SK-N-SH treated with all-trans-retinoic acid at 6 μM for 48 hours (cell line): Measurements from ENCODE around the gene SLC26A2.

ENCODE experiments used
- ATAC-seq: fragments of 200-7000 bp; cut with Tn5 transposase; 3 replicates; pipeline ENCODE4 v1.9.1; 2020; ENCODE audit warnings: mild to moderate bottlenecking, moderate library complexity
- ARNTL ChIP-seq: fragments of 450-650 bp; formaldehyde crosslinking; IDR thresholded peaks from 2 replicates; pipeline ENCODE4 v1.5.0; 2020; ENCODE audit warnings: low read depth, mild to moderate bottlenecking, moderate library complexity, borderline replicate concordance
- BACH2 ChIP-seq: fragments of 250-450 bp; sonication (Bioruptor Pico); IDR thresholded peaks from 2 replicates; pipeline ENCODE4 v1.9.0; 2021; ENCODE audit warnings: mild to moderate bottlenecking, borderline replicate concordance
- CREB5 ChIP-seq: fragments of 250-450 bp; sonication (Bioruptor Pico); IDR thresholded peaks from 2 replicates; pipeline ENCODE4 v1.5.1; 2020; ENCODE audit warnings: low read depth, mild to moderate bottlenecking, moderate library complexity
- CSDC2 ChIP-seq: fragments of 250-450 bp; sonication (Bioruptor Pico); IDR thresholded peaks from 2 replicates; pipeline ENCODE4 v1.5.0; 2020; ENCODE audit warnings: mild to moderate bottlenecking, moderate library complexity
- CSRNP3 ChIP-seq: fragments of 250-450 bp; sonication (Bioruptor Pico); IDR thresholded peaks from 2 replicates; pipeline ENCODE4 v1.5.1; 2021; ENCODE audit warnings: mild to moderate bottlenecking, moderate library complexity
- ESRRG ChIP-seq: fragments of 250-450 bp; sonication (Bioruptor Pico); IDR thresholded peaks from 2 replicates; pipeline ENCODE4 v1.6.1; 2021; ENCODE audit warnings: mild to moderate bottlenecking
- GLIS3 ChIP-seq: fragments of 250-450 bp; sonication (Bioruptor Pico); IDR thresholded peaks from 2 replicates; pipeline ENCODE4 v1.5.0; 2020; ENCODE audit warnings: mild to moderate bottlenecking, moderate library complexity
- ISL1 ChIP-seq: fragments of 250-450 bp; sonication (Bioruptor Pico); IDR thresholded peaks from 2 replicates; pipeline ENCODE4 v2.1.2; 2022; ENCODE audit warnings: mild to moderate bottlenecking, moderate library complexity
- OSR1 ChIP-seq: fragments of 250-450 bp; sonication (Bioruptor Pico); IDR thresholded peaks from 2 replicates; pipeline ENCODE4 v1.8.0; 2022; ENCODE audit warnings: moderate library complexity, mild to moderate bottlenecking, inconsistent platforms
- POU6F1 ChIP-seq: fragments of 250-450 bp; sonication (Bioruptor Pico); IDR thresholded peaks from 2 replicates; pipeline ENCODE4 v1.8.0; 2021; ENCODE audit warnings: low read depth, mild to moderate bottlenecking, moderate library complexity, borderline replicate concordance
- PPARA ChIP-seq: fragments of 250-450 bp; sonication (Bioruptor Pico); IDR thresholded peaks from 2 replicates; pipeline ENCODE4 v1.5.0; 2020; ENCODE audit warnings: mild to moderate bottlenecking, borderline replicate concordance
- RARB ChIP-seq: fragments of 250-450 bp; sonication (Bioruptor Pico); IDR thresholded peaks from 2 replicates; pipeline ENCODE4 v1.8.0; 2021; ENCODE audit warnings: mild to moderate bottlenecking, moderate library complexity
- SNAI2 ChIP-seq: fragments of 250-450 bp; sonication (Bioruptor Pico); IDR thresholded peaks from 2 replicates; pipeline ENCODE4 v1.5.0; 2020; ENCODE audit warnings: mild to moderate bottlenecking, moderate library complexity
- TCF4 ChIP-seq: fragments of 250-450 bp; sonication (Bioruptor Pico); IDR thresholded peaks from 2 replicates; pipeline ENCODE4 v1.8.0; 2021; ENCODE audit warnings: mild to moderate bottlenecking, moderate library complexity, borderline replicate concordance
- TOX ChIP-seq: fragments of 250-450 bp; sonication (Bioruptor Pico); IDR thresholded peaks from 2 replicates; pipeline ENCODE4 v1.8.0; 2021; ENCODE audit warnings: mild to moderate bottlenecking, moderate library complexity, borderline replicate concordance
- TSHZ2 ChIP-seq: fragments of 250-450 bp; sonication (Bioruptor Pico); IDR thresholded peaks from 2 replicates; pipeline ENCODE4 v1.5.0; 2020; ENCODE audit warnings: mild to moderate bottlenecking, moderate library complexity
- ZC3H10 ChIP-seq: fragments of 250-450 bp; sonication (Bioruptor Pico); IDR thresholded peaks from 2 replicates; pipeline ENCODE4 v1.5.1; 2021; ENCODE audit warnings: mild to moderate bottlenecking, moderate library complexity
- ZFP3 ChIP-seq: fragments of 250-450 bp; sonication (Bioruptor Pico); IDR thresholded peaks from 2 replicates; pipeline ENCODE4 v1.5.0; 2020; ENCODE audit warnings: mild to moderate bottlenecking, moderate library complexity
- ZFP30 ChIP-seq: fragments of 450-650 bp; formaldehyde crosslinking; IDR thresholded peaks from 2 replicates; pipeline ENCODE4 v1.5.0; 2022; ENCODE audit warnings: mild to moderate bottlenecking, moderate library complexity
- ZNF565 ChIP-seq: fragments of 450-650 bp; formaldehyde crosslinking; conservative IDR thresholded peaks from 2 replicates; pipeline ENCODE4 v1.5.0; 2020; ENCODE audit warnings: low read depth, mild to moderate bottlenecking, moderate library complexity
- ZNF70 ChIP-seq: fragments of 450-650 bp; formaldehyde crosslinking; IDR thresholded peaks from 2 replicates; pipeline ENCODE4 v1.5.0; 2020; ENCODE audit warnings: mild to moderate bottlenecking, moderate library complexity
- ZNF8 ChIP-seq: fragments of 450-650 bp; formaldehyde crosslinking; IDR thresholded peaks from 2 replicates; pipeline ENCODE4 v1.5.0; 2020; ENCODE audit warnings: mild to moderate bottlenecking, moderate library complexity

SLC26A2 gene

GRCh38 chr5:149975409-149975808, 14.9 kb downstream of the SLC26A2 start (continued):
- TF ChIP-seq TOX (CRISPR knock-in tag) (no peak), TSHZ2 (no peak)

GRCh38 chr5:149979896-149980295, 19.3 kb downstream of the SLC26A2 start:
- TF ChIP-seq SNAI2 (CRISPR knock-in tag) (no peak), ZFP3 (CRISPR knock-in tag) (no peak), RARB (no peak), CSDC2 (no peak), OSR1 (CRISPR knock-in tag) (no peak), CREB5 (CRISPR knock-in tag) (no peak), ZFP30 (no peak), CSRNP3 (CRISPR knock-in tag) (no peak), ESRRG (CRISPR knock-in tag) (no peak), ZNF70 (CRISPR knock-in tag) (no peak), ZC3H10 (CRISPR knock-in tag) (no peak), TOX (CRISPR knock-in tag) (no peak), PPARA (CRISPR knock-in tag) (no peak), BACH2 (CRISPR knock-in tag) (no peak), TCF4 (CRISPR knock-in tag) (no peak), ZNF565 (no peak), POU6F1 (CRISPR knock-in tag) (no peak), ISL1 (no peak), ZNF8 (no peak), ARNTL (no peak)

GRCh38 chr5:149981206-149981605, 20.6 kb downstream of the SLC26A2 start:
- no peak for ATAC-seq
- TF ChIP-seq ZNF565, result no peak
- TF ChIP-seq ESRRG (CRISPR knock-in tag), result no peak
- TF ChIP-seq TOX (CRISPR knock-in tag), result no peak
- no peak for TF ChIP-seq POU6F1 (CRISPR knock-in tag)
- no peak for TF ChIP-seq CSRNP3 (CRISPR knock-in tag)
- TF ChIP-seq ZFP3 (CRISPR knock-in tag), result no peak
- no peak for TF ChIP-seq OSR1 (CRISPR knock-in tag)
- TF ChIP-seq ISL1, result no peak
- TF ChIP-seq ZNF70 (CRISPR knock-in tag), result no peak
- TF ChIP-seq PPARA (CRISPR knock-in tag), result no peak
- no peak for TF ChIP-seq RARB
- TF ChIP-seq GLIS3 (CRISPR knock-in tag), result no peak
- TF ChIP-seq, all 23 proteins: peak for 0

More at GRCh38 chr5:149979896-149980295, 19.3 kb downstream of the SLC26A2 start:
- no peak for ATAC-seq
